Upper lobe of left lung (tissue), 6 donors: ENCODE results near the gene PRC1. TPM values are rescaled to one million over a fixed set of nuclear protein-coding genes. Genes with fewer than 3 reads are reported as not detected.

Experiments used
- ATAC-seq, 2 donors: fragments of 200-7000 bp; cut with Tn5 transposase; one replicate each; pipeline ENCODE4 v1.9.1; 2022; ENCODE audit warnings: mild to moderate bottlenecking in 2 of 2, moderate library complexity in 2 of 2; ENCODE audit not compliant: low FRiP score in 2 of 2
- DNase-seq, 2 donors: peaks; one replicate each; pipeline ENCODE4 v3.0.0-alpha.2; 2019 to 2020
- H3K27ac ChIP-seq, 4 donors: fragments of 200-600 bp; sonication (generic); one replicate each; pipeline ENCODE4 v1.5.1; 2016 to 2019
- H3K27me3 ChIP-seq, 4 donors: fragments of 200-600 bp; sonication (generic); one replicate each; pipeline ENCODE4 v1.5.1; 2017 to 2019
- H3K36me3 ChIP-seq, 4 donors: fragments of 200-600 bp; sonication (generic); one replicate each; pipeline ENCODE4 v1.5.1; 2016 to 2019
- H3K4me1 ChIP-seq, 4 donors: fragments of 200-600 bp; sonication (generic); one replicate each; pipeline ENCODE4 v1.5.1; 2018 to 2019
- H3K4me3 ChIP-seq, 4 donors: fragments of 200-600 bp; sonication (generic); one replicate each; pipeline ENCODE4 v1.5.1; 2017 to 2019; ENCODE audit warnings: mild to moderate bottlenecking in 2 of 4, moderate library complexity in 1 of 4
- H3K9me3 ChIP-seq, 4 donors: fragments of 200-600 bp; sonication (generic); one replicate each; pipeline ENCODE4 v1.5.1; 2018 to 2019
- EP300 ChIP-seq, 4 donors: sonication (generic); formaldehyde crosslinking; IDR thresholded peaks; one replicate each; pipeline ENCODE4 v1.5.1; 2017; ENCODE audit warnings: antibody characterized with exemption in 4 of 4, control low read depth in 2 of 4
- POLR2A ChIP-seq, 4 donors: fragments of 450-650 bp; IDR thresholded peaks; one replicate each; pipeline ENCODE4 v1.5.1; 2016 to 2017; ENCODE audit warnings: antibody characterized with exemption in 4 of 4, mild to moderate bottlenecking in 2 of 4
- POLR2AphosphoS5 ChIP-seq, 2 donors: sonication (generic); formaldehyde crosslinking; IDR thresholded peaks; one replicate each; pipeline ENCODE4 v1.5.1; 2017; ENCODE audit warnings: antibody characterized with exemption in 2 of 2
- WGBS, 2 donors: methylation state at CpG; one replicate each; pipeline ENCODE4 v1.1.5; 2017 to 2018; 5-methylcytosine and 5-hydroxymethylcytosine counted together
- total RNA-seq, 6 donors: library from RNA; depleted of rRNA in 4 of 6; stranded (reverse); fragments of >200 nt in 4 of 6; gene quantifications; one replicate each; pipeline versions ENCODE4 v1.1.0 to v1.2.1, GENCODE V29; 2016 to 2021
- TF ChIP-seq, protein P1 (sequence below), 6 experiments: fragments of 450-650 bp in 4 of 6; fragments of 200-600 bp in 2 of 6; sonication (generic) in 2 of 6; IDR thresholded peaks; one replicate each; pipeline ENCODE4 v1.5.1; 2016 to 2019; ENCODE audit warnings: antibody characterized with exemption in 6 of 6
- donor health status: DM: no; HTN: no; CAD: no; lungs with moderate emphysema.
- donor health status: DM: no; HTN: yes; CAD: no; lungs with severe emphysema.

PRC1 gene
- total RNA-seq, 6 donors from 2014 or later = 4.1 to 20.0 (median 10.7) TPM

DNA sequence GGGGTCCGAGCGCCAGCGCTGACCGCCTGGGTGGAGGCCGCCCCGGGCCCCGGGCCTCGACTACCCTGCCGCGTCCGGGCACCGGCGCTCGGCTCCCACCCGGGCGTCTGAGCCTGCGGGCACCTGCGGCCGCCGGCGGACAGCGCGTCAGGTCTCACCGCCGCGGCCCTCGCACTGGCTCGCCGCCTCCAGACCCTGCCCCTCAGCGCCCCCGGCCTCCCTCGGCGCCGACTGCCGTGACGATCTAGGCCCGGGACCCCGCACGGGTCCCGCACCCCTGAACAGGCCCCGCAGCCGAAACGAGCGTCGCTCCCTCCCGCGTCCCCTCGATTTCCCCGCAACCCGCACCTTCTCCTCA is 297 bp downstream of the PRC1 start:
- TF ChIP-seq POLR2A (IDR thresholded peaks at IDR 0.05) = no peak
- TF ChIP-seq POLR2AphosphoS5 (IDR thresholded peaks at IDR 0.05) = no peak
- Histone ChIP-seq H3K27me3 (no peaks in the 10 kb centered on the region), H3K27ac (peak overlapping the region; percentile 83 to 92 (median 86)), H3K36me3 (peaks cover 5 to 13% (median 10%) of the 10 kb centered on the region in 4 donors), H3K9me3 (no peaks in the 10 kb centered on the region), H3K4me1 (peaks cover 0 to 17% (median 7%) of the 10 kb centered on the region in 4 donors), H3K4me3 (peak overlapping the region; percentile 75 to 93 (median 91))
- DNase-seq (peak; percentile 22 to 88), ATAC-seq (peak; percentile 35 to 48)
- WGBS, 2 donors = 0 to 1% methylated on average over 12 to 42 of the region's 50 CpGs

DNA sequence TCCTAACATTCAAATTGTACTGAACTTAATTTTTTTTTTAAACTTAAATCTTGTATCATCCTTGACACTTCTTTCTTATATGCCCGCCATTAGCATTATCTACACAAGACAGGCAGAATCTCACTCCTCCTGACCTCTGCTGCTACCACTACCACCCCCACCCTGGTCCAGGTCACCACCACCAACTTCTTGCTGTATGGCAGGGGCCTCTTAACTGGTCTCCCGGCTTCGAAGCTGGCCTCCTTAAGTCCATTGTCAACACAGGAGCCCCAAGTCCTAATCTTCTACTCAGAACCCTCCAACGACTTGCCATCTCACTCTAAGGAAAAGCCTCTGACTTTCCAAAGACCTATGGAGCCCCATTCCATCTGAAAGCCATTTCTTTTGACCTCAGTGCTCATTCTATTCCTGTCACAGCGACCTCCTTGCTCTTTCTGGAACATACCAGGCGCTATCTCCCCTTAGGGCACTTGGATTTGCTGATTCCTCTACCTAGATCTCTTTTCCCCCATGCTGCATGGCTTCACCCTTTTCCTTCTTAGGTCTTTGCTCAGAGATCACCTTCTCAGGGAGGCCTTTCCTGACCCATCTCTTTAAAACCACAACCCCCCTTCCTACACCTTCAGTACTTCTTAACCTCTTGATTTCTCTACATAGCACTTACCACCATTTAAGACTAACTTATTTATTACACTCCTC is 2.6 kb downstream of the PRC1 start:
- 74 to 89% methylated on average over 6 of the region's 6 CpGs for whole genome bisulfite sequencing, 2 donors
- ATAC-seq (no peak), DNase-seq (no peak)
- no peaks in the 10 kb centered on the region for H3K36me3 ChIP-seq
- no peak overlapping the region for H3K27ac ChIP-seq
- H3K9me3 ChIP-seq = no peaks in the 10 kb centered on the region
- H3K4me3 ChIP-seq = no peak overlapping the region
- no peak for TF ChIP-seq POLR2AphosphoS5 (IDR thresholded peaks at IDR 0.05)
- TF ChIP-seq, protein P1, sequence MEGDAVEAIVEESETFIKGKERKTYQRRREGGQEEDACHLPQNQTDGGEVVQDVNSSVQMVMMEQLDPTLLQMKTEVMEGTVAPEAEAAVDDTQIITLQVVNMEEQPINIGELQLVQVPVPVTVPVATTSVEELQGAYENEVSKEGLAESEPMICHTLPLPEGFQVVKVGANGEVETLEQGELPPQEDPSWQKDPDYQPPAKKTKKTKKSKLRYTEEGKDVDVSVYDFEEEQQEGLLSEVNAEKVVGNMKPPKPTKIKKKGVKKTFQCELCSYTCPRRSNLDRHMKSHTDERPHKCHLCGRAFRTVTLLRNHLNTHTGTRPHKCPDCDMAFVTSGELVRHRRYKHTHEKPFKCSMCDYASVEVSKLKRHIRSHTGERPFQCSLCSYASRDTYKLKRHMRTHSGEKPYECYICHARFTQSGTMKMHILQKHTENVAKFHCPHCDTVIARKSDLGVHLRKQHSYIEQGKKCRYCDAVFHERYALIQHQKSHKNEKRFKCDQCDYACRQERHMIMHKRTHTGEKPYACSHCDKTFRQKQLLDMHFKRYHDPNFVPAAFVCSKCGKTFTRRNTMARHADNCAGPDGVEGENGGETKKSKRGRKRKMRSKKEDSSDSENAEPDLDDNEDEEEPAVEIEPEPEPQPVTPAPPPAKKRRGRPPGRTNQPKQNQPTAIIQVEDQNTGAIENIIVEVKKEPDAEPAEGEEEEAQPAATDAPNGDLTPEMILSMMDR (IDR thresholded peaks at IDR 0.05) = no peak
- TF ChIP-seq EP300 (IDR thresholded peaks at IDR 0.05) = no peak
- H3K4me1 ChIP-seq = peaks cover 0 to 17% (median 7%) of the 10 kb centered on the region in 4 donors
- no peaks in the 10 kb centered on the region for H3K27me3 ChIP-seq

DNA sequence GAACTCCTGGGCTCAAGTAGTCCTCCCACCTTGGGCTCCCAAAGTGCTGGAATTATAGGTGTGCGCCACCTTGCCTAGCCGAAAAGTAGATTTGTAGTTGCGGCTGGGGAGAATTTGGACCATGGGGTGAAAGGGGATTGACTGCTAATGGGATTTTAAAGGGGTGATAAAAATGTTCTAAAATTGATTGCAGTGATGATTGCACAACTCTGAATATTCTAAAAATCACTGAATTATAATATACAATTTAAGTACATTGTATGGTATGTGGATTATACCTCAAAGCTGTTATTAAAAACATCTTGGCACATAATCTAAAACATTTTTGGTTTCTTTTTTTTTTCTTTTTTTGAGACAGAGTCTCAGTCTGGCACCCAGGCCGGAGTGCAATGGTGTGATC is 3.9 kb downstream of the PRC1 start:
- Histone ChIP-seq H3K9me3 (no peaks in the 10 kb centered on the region), H3K4me1 (peaks cover 0 to 17% (median 7%) of the 10 kb centered on the region in 4 donors), H3K4me3 (no peak overlapping the region), H3K36me3 (no peaks in the 10 kb centered on the region), H3K27ac (no peak overlapping the region), H3K27me3 (no peaks in the 10 kb centered on the region)
- TF ChIP-seq POLR2AphosphoS5 (IDR thresholded peaks at IDR 0.05) (no peak), POLR2A (IDR thresholded peaks at IDR 0.05) (no peak), EP300 (IDR thresholded peaks at IDR 0.05) (no peak)
- TF ChIP-seq, protein P1 (IDR thresholded peaks at IDR 0.05) = no peak
- no peak for DNase-seq
- ATAC-seq = no peak
- WGBS, 2 donors = 94 to 96% methylated on average over 4 of the region's 4 CpGs

DNA sequence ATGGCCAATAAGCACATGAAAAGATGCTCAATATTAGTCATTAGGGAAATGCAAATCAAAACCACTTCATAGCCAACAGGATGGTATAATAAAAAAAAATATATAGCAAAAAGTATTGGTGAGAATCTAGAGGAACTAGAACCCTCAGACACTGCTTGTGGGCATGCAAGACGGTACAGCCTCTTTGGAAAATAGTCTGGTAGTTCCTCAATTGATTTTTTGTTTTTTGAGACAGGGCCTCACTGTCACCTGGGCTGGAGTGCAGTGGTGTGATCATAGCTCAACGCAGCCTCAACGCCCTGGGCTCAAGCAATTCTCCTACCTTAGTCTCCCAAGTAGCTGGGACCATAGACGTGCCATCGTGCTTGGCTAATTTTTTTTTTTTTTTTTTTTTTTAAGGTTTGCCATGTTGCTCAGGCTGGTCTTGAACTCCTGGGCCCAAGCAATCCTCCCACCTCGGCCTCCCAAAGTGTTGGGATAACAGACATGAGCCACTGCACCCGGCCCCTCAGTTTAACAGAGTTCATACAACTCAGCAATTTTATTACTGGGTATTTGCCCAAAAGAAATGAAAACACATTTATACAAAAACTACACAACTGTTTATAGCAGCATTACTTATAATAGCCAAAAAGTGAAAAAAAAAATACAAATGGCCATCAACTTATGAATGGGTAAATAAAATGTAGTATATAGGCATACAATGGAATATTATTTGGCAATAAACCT is 5.1 kb downstream of the PRC1 start:
- no peak for DNase-seq
- H3K27ac ChIP-seq = no peak overlapping the region
- no peak for TF ChIP-seq POLR2A (IDR thresholded peaks at IDR 0.05)
- 74 to 95% methylated on average over 7 of the region's 7 CpGs for WGBS, 2 donors
- no peaks in the 10 kb centered on the region for H3K36me3 ChIP-seq
- no peak overlapping the region for H3K4me3 ChIP-seq
- H3K9me3 ChIP-seq = no peaks in the 10 kb centered on the region
- ATAC-seq = no peak
- no peaks in the 10 kb centered on the region for H3K27me3 ChIP-seq
- peaks cover 0 to 10% (median 4%) of the 10 kb centered on the region in 4 donors for H3K4me1 ChIP-seq

DNA sequence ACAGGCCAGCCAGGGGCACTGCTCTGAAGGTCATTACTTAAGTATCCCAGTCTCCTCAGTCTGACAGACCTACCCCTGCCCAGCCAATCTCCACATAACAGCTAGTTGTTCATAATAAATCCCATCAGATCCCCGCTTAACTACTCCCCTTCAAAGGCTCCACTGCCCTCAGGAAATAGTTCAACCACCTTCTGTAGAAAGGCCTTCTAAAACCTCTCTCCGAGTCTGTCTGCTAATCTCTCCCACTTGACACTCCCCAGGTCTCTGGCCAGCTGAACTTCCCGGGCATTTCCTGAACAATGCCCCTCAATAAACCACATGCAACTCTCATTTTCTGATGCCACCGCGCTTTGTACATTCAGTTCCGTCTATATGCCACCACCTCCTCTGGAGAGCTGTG is 6.0 kb downstream of the PRC1 start:
- Histone ChIP-seq H3K27me3 (no peaks in the 10 kb centered on the region), H3K4me1 (peaks cover 0 to 3% (median 1%) of the 10 kb centered on the region in 4 donors), H3K36me3 (no peaks in the 10 kb centered on the region), H3K9me3 (no peaks in the 10 kb centered on the region), H3K4me3 (no peak overlapping the region), H3K27ac (no peak overlapping the region)
- WGBS, 2 donors = 46 to 56% methylated on average over 6 of the region's 6 CpGs
- DNase-seq = no peak
- TF ChIP-seq POLR2AphosphoS5 (IDR thresholded peaks at IDR 0.05) (no peak), POLR2A (IDR thresholded peaks at IDR 0.05) (no peak), EP300 (IDR thresholded peaks at IDR 0.05) (no peak)
- TF ChIP-seq, protein P1 (IDR thresholded peaks at IDR 0.05) = no peak
- ATAC-seq = no peak
